GM12801 (cell line): ENCODE results near the gene ZRANB2.

Source experiments
- CTCF ChIP-seq: IDR thresholded peaks from one replicate; pipeline ENCODE4 v1.5.1; 2011; ENCODE audit warnings: control low read depth; ENCODE audit not compliant: insufficient read length; ENCODE audit errors: extremely low read depth

The ZRANB2 gene

GRCh38 chr1:71097428-71097827 lies 16.6 kb upstream of the ZRANB2 start:
- TF ChIP-seq CTCF = no peak

- TF ChIP-seq CTCF = no peak
Measured at GRCh38 chr1:71094913-71095312, 14.1 kb upstream of the ZRANB2 start.

- TF ChIP-seq CTCF = no peak
Measured at GRCh38 chr1:71093938-71094337, 13.1 kb upstream of the ZRANB2 start.

- no peak for TF ChIP-seq CTCF
Measured at GRCh38 chr1:71089536-71090270, 8.9 kb upstream of the ZRANB2 start.

GRCh38 chr1:71088645-71089287 lies 7.9 kb upstream of the ZRANB2 start:
- TF ChIP-seq CTCF = no peak

GRCh38 chr1:71087713-71088112 lies 6.9 kb upstream of the ZRANB2 start:
- TF ChIP-seq CTCF = no peak

- TF ChIP-seq CTCF = no peak
Measured at GRCh38 chr1:71087060-71087459, 6.2 kb upstream of the ZRANB2 start.
